VCaP (cell line): ENCODE results near the gene SH3BP5.

ENCODE experiments used
- H3K27ac ChIP-seq: fragments of 450-650 bp; 2 replicates; pipeline ENCODE4 v1.5.1; 2017
- CTCF ChIP-seq: fragments of 450-650 bp; conservative IDR thresholded peaks from 2 replicates; pipeline ENCODE4 v1.5.1; 2017; ENCODE audit warnings: mild to moderate bottlenecking, moderate library complexity

SH3BP5 gene

GRCh38 chr3:15294929-15295328 is 37.5 kb downstream of the SH3BP5 start:
- no peak overlapping the region for H3K27ac ChIP-seq
- TF ChIP-seq CTCF = no peak

GRCh38 chr3:15292765-15293522 is 39.4 kb downstream of the SH3BP5 start:
- TF ChIP-seq CTCF = no peak
- no peak overlapping the region for H3K27ac ChIP-seq

- no peak overlapping the region for H3K27ac ChIP-seq
- TF ChIP-seq CTCF = no peak
These were observed 40.5 kb downstream of the SH3BP5 start for GRCh38 chr3:15291589-15292541.

- TF ChIP-seq CTCF = no peak
- no peak overlapping the region for H3K27ac ChIP-seq
These were observed 41.6 kb downstream of the SH3BP5 start for GRCh38 chr3:15290736-15291135.

GRCh38 chr3:15289661-15290060 is 42.7 kb downstream of the SH3BP5 start:
- no peak for TF ChIP-seq CTCF
- H3K27ac ChIP-seq = no peak overlapping the region

- no peak overlapping the region for H3K27ac ChIP-seq
- TF ChIP-seq CTCF = no peak
These were observed 43.9 kb downstream of the SH3BP5 start for GRCh38 chr3:15288331-15289035.
